KOPT-K1 (cell line): ENCODE measurements around the gene WDR55.
"Not testable (repeated sequence)": the region's sequence is repeated elsewhere in the genome, so short reads cannot be mapped to it uniquely, and the experiment has no call there.

Experiments used
- H3K27ac ChIP-seq: fragments of 200-600 bp; sonication (generic); 2 replicates; pipeline ENCODE4 v1.5.1; 2016; ENCODE audit warnings: antibody characterized with exemption, mild to moderate bottlenecking, low read depth, low read length; ENCODE audit not compliant: poor library complexity, severe bottlenecking
- H3K36me3 ChIP-seq: fragments of 200-600 bp; sonication (generic); 2 replicates; pipeline ENCODE4 v1.5.1; 2017; ENCODE audit warnings: antibody characterized with exemption, mild to moderate bottlenecking, low read length, moderate library complexity; ENCODE audit not compliant: insufficient read depth
- H3K9me3 ChIP-seq: fragments of 200-600 bp; sonication (generic); 2 replicates; pipeline ENCODE4 v1.5.1; 2017; ENCODE audit warnings: antibody characterized with exemption, low read length, mild to moderate bottlenecking; ENCODE audit not compliant: insufficient read depth, poor library complexity, severe bottlenecking

WDR55 gene

DNA sequence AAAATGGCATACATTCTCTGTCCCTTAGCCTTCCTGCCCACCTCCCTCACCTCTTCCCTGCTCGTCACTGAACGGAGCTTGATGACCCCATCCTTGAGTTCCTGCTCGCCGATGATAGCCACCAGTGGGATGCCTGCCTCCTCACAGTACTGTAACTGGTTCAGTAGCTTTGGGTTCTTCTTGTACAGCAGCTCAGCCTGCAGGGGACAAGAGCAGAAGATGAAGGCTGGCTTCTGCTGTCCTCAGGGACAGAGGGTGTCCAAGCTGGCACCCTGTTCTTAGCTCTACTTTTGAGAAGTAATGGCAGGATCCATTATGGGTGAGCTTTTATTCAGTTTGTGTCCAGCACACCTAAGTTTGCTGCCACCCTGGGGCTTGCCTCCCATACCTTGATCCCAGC, 9.9 kb downstream of the WDR55 start:
- Histone ChIP-seq H3K27ac (no peak overlapping the region), H3K9me3 (no peaks in the 10 kb centered on the region), H3K36me3 (peaks cover 100% of the 10 kb centered on the region)

DNA sequence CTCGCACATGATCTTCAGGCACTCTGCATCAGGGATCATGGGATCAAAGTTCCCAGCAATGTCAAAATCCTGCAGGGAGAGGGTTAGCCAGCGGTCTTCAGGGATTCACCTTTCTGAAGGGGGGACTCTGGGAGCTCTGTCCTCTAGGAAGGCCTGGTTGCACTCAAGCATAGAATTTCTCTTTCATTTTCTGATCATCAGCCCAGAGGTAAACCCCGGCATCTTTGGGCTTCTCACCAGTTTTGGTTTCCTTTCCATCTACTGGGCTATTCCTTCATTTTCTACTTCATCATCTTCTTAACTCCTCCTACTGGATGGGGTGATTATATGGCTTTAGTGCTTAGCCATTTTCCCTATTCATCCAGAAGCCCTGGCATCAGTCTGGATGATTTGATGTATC, 13.2 kb downstream of the WDR55 start:
- Histone ChIP-seq H3K36me3 (peaks cover 93% of the 10 kb centered on the region), H3K27ac (no peak overlapping the region)

DNA sequence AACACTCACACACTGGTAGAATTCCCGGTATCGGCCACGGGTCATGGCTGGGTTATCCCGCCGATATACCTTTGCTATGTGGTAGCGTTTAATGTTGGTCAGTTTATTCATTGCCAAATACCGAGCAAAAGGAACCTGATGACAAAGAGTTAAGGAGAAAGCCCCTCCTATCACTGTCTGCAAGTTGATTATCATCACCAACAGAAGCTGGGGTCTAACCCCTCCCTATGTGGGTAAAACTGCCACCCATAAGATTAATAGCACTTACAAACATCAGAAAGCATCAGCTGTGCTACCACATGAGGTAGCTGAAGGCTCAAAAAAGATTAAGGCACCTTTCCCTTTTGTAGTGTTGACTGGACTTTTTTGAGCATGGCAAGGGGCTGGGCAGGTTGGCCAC, 14.3 kb downstream of the WDR55 start:
- Histone ChIP-seq H3K36me3 (peaks cover 91% of the 10 kb centered on the region), H3K27ac (no peak overlapping the region), H3K9me3 (no peaks in the 10 kb centered on the region)

More for the DNA sequence above, 13.2 kb downstream of the WDR55 start:
- H3K9me3 ChIP-seq: no peaks in the 10 kb centered on the region

DNA sequence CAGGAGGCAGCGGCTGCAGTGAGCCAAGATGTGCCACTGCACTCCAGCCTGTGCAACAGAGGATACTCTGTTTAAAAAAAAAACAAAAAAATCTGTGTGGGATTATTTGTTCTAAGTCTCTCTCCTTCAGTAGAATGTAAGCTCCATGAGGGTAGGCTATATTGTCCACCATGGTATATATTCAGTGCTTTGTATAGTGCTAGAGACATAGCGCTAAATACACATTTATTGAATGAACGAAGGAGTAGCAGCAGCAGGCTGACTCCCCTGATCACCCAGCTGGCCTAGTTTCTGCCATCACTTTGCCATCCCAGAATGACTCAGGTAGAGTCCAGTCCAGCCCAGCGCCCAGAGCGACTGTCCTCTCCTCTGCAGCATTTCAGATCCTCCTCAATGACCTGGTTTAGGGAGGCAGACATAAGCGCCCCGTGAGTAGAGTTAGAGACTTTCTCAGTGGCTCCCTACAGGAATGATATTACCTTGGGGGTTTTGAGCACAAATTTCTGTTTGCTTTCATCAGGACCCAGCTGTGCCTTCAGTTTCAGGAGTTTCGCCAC, 25.8 kb downstream of the WDR55 start:
- Histone ChIP-seq H3K9me3 (no peaks in the 10 kb centered on the region), H3K27ac (peak overlapping the region; percentile 72), H3K36me3 (peaks cover 67% of the 10 kb centered on the region)

DNA sequence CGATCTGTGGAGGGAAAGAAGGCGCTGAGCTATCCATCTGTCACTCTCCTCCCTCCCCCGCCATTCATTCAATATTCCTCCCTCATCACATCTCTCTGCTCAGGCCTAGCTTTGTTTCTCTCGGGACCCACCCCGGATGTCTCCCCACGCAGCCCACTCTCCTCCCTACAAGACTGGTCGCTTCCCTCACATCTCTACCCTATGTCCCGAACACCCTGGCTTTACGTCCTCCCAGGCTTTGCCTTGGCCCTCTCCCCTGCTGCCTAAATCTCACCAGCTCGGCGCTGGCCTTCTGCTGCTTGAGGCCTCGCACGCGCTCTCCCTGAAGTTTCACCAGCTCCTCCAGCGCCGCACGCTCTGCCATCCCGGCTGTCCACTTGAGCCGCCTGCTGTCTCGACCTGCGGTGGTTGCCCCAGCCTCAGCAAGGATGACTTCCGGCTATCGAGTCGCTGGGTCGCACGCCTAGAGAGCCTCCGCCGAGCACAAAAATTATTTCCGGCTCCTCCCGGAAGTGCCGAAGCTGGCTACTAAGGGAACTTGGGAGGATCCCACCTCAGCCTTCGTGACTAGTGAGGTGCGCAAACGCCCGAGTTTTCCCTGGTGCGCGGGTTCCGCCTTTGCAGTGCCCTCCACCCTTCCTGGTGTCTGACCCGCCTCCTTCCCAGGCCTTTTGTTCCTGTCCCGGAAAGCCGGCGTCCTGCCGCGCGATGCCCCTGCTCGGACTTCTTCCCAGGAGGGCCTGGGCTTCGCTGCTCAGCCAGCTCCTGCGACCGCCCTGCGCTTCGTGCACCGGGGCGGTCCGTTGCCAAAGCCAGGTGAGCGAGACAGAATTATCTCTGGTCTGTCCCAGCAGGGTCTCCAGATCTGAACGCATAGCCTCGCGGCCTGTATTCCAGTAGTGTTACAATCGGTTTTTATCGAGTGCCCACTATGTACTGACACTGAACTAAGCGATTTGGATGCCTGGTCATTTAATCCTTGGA, 26.5 kb downstream of the WDR55 start, which contains the start of the genes HARS1 and HARS2:
Gene HARS1, minus strand, starts transcription at position 430 of the 984 bp plus-strand sequence. Its CDS starts 66 bp downstream, at position 364.
Gene HARS2, plus strand, starts transcription at position 515 of the 984 bp plus-strand sequence. Its CDS starts 194 bp downstream, at position 709.
- Histone ChIP-seq H3K36me3 (peaks cover 68% of the 10 kb centered on the region), H3K9me3 (no peaks in the 10 kb centered on the region), H3K27ac (peak within 1 kb of the TSS; percentile 72)

DNA sequence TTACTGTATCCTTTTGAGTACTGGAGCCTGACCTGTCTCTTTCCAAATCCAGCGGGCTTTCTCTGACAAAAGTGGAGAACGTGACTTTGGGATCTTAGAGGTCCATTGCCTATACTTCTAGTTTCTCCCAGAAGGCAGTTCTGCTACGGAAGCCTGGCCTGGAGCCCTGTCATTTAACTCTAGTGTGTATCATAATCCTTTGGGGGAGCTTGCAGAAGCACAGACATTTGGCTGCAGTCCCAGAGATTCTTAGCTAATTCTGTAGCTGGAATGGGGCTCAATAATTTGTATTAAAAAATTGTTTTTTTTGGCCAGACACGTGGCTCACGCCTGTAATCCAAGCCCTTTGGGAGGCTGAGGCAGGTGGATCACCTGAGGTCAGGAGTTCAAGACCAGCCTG, 29.6 kb downstream of the WDR55 start:
- Histone ChIP-seq H3K27ac (no peak overlapping the region), H3K36me3 (peaks cover 68% of the 10 kb centered on the region), H3K9me3 (no peaks in the 10 kb centered on the region)

DNA sequence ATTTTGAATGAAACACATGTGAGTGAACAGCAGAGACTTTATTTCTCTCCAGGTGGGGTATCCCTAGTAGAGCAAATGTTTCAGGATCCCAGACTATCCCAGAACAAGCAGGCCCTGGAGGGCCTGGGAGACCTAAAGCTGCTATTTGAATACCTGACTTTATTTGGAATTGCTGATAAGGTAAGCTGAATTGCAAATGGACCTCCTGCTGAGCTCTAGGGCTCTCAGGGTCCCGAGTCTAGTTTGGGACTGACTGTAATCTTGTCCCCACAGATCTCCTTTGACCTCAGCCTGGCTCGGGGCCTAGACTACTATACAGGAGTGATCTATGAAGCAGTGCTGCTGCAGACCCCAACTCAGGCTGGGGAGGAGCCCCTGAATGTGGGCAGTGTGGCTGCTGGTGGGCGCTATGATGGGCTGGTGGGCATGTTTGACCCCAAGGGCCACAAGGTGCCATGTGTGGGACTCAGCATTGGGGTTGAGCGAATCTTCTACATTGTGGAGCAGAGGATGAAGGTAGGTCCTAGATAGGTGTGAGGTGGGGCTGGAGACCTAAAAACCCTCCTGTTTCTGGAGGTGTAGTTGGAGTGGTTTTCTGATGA, 32.3 kb downstream of the WDR55 start:
- H3K9me3 ChIP-seq: no peaks in the 10 kb centered on the region
- H3K36me3 ChIP-seq: peaks cover 76% of the 10 kb centered on the region
- H3K27ac ChIP-seq: no peak overlapping the region

DNA sequence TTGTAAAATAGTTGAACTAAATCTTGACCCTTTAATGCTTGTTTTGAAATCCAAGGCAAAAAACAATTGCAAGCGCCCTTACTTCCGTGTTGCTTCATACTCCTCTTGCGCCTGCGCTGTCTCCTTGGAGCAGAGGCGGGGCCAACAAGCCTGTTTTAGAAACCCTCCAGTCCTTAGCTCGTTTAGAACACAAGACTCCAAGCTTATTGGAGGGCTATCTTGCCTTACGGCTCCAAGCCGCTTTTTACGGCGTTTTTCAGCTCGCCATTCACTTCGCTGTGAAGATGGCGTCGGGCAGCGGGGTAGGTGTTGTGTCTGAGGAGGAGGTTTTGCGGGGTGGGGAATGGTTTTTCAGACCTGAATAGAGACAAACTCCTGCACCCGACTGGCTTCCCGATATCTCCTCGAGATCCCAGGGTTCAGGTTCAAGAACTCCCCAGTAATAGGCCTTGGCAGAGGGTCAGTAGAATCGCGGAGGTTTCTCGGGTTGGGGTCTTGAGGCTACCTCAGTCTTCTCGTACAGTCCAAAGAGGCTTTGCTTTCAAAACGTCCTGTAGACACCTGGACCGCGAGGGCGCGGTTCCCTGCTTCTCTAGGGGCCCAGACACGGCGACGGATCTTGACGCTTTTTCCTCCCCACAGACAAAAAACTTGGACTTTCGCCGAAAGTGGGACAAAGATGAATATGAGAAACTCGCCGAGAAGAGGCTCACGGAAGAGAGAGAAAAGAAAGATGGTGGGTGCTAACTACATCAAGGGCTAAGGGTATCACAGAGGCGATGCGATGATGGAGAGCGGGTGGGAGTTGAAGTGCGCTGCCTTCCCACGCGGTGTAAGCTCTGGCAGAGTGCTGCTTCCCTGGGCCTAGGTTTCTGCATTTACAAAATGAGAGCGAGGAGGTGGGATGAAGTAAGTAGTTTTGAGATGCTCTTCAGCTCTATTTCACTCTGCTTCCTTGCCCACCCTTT, 35.8 kb downstream of the WDR55 start, which contains the start of gene ZMAT2:
Gene ZMAT2, plus strand, starts transcription at position 271 of the 968 bp plus-strand sequence. Its CDS starts 14 bp downstream, at position 285.
- Histone ChIP-seq H3K36me3 (peaks cover 87% of the 10 kb centered on the region), H3K27ac (peak within 1 kb of the TSS; percentile 57), H3K9me3 (no peaks in the 10 kb centered on the region)

DNA sequence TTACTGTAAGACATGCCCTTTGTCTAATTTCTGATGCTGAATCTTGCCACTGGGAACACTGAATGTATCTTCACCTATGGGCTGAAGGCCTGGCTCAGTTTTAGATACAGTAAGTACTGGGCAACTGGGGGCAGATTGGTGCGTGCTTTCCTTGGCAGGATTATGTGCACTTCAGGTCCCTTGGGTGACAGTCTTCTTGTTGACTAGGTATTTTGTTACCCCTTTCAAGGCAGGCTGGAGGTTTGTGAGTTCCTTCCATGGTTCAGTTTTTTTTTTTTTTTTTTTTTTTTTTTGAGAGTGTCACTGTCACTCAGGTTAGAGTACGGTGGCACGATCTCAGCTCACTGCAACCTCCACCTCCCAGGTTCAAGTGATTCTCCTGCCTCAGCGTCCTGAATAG, 43.1 kb downstream of the WDR55 start:
- Histone ChIP-seq H3K36me3 (peaks cover 52% of the 10 kb centered on the region), H3K9me3 (no peaks in the 10 kb centered on the region), H3K27ac (no peak overlapping the region)

DNA sequence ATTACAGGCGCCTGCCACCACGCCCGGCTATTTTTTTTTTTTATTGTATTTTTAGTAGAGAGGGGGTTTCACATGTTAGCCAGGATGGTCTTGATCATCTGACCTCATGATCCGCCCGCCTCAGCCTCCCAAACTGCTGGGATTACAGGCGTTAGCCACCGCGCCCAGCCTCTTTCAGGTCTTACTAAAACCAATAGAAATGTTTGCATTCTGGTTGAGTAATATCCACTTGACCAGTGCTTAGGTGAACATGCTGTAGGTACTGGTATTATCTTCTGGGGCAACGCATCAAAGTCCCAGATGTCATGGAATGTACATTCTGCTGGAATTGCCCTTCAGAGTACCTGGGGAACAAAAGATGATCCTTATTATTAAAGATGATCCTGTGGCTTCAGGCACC, 44.1 kb downstream of the WDR55 start:
- H3K27ac ChIP-seq, H3K9me3 ChIP-seq: not testable (repeated sequence)
- peaks cover 42% of the 10 kb centered on the region for H3K36me3 ChIP-seq

DNA sequence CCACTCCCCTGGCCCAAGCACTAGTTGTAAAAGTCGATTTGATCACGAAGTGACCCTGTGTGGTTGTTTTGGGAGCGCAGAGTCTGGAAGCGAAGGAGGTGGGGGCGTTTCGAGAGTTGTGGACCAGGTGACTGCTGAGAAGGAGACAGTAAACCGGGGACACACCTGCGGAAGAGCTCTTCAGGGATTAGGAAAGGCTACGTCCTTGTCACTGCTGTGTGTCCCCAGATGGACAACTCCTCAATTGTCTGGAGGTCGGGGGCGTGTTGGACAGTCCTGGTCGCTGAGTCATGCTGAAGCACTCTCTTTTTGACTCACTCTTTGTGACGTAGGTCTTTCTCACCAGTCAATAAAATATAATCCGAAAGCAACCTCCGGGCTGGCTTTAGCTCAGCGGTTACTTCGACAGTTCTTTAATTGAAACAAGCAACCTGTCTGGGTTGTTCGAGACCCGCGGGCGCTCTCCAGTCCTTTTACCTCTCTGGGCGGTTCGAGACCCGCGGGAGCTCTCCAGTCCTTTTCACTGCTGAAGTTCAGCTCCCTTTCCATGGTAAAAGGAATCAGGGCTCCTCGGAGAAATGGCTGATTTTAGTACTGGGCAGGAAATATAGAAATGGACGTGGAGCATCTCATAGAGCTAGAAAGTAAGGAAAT, 46.3 kb downstream of the WDR55 start:
- Histone ChIP-seq H3K27ac (peak overlapping the region; percentile 52), H3K9me3 (no peaks in the 10 kb centered on the region), H3K36me3 (peaks cover 20% of the 10 kb centered on the region)

DNA sequence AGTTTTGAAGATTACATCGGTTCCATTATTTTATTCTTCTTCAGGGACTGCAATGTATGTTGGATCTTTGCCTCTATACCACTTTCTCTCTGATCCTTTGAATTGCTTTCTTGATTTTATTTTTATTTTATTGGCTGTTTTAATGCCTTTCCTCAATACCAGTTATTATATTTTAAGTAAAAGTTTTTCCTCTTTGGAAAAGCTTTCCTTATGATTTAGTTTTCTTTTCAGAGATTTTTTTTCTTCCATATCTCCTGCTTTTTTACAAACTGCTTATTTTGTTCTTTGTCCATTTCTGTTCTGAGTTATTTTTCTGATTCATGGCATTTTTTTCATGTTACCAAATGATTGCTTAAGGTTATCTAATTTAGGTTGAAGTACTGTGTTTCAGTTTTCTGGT, 47.1 kb downstream of the WDR55 start:
- Histone ChIP-seq H3K27ac (no peak overlapping the region), H3K9me3 (no peaks in the 10 kb centered on the region), H3K36me3 (peaks cover 12% of the 10 kb centered on the region)

DNA sequence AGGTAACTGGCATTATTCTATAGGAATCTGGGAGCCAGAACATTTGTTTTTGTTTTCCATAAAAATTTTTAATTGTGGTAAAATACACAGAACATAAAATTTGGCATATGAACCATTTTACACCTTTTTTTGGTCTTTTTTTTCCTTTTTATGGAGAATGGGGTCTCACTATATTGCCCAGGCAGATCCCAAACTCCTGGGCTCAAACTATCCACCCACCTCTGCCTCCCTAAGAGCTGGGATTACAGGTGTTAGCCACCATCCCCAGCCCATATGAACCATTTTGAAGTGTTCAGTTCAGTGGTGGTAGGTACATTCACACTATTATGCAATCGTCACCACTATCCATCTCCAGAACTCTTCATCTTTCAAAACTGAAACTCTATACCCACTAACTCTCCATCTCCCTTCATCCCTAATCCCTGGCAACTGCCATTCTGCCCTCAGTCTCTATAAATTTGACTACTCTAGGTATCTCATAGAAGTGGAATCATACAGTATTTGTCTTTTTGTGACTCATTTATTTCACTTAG, 48.9 kb downstream of the WDR55 start:
- Histone ChIP-seq H3K27ac (no peak overlapping the region), H3K9me3 (no peaks in the 10 kb centered on the region), H3K36me3 (no peaks in the 10 kb centered on the region)

DNA sequence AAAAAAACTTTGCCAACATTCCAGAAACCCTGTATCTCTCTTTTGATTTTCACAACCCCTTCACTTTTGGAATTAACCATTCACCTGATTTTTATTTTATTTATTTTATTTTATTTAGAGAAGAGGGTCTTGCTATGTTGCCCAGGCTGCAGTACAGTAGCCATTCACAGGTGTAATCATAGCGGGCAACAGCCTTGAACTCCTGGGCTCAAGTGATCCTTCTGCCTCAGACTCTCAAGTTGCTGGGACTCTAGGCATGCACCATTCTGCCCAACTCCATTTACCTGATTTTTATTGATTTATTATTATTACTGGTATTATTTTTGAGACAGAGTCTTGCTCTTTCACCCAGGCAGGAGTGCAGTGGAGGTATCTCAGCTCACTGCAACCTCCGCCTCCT, 51.5 kb downstream of the WDR55 start:
- not testable (repeated sequence) for H3K27ac ChIP-seq, H3K36me3 ChIP-seq, H3K9me3 ChIP-seq
